HL-60 (cell line): ENCODE results near the gene LRMDA.

Experiments
- DNase-seq, 2 experiments: peaks; one replicate each; pipeline ENCODE4 v3.0.0-alpha.2; 2010 to 2020; ENCODE audit warnings: low read depth in 1 of 2, low spot score in 1 of 2
- H3K27ac ChIP-seq: fragments of 250-450 bp; sonication (Bioruptor Pico); replicated peaks from 2 replicates; pipeline ENCODE4 v1.5.1; 2020; ENCODE audit warnings: mild to moderate bottlenecking, moderate library complexity
- H3K27me3 ChIP-seq: fragments of 250-450 bp; sonication (Bioruptor Pico); 2 replicates; pipeline ENCODE4 v1.5.1; 2021; ENCODE audit warnings: mild to moderate bottlenecking, moderate library complexity; ENCODE audit not compliant: insufficient read depth, poor library complexity, severe bottlenecking
- H3K4me3 ChIP-seq: replicated peaks from 2 replicates; pipeline ENCODE4 v1.5.1; 2011; ENCODE audit warnings: mild to moderate bottlenecking, control low read depth, low read length; ENCODE audit not compliant: insufficient read depth
- GABPA ChIP-seq: IDR thresholded peaks from 2 replicates; pipeline ENCODE4 v1.6.1; 2012; ENCODE audit warnings: low read depth
- POLR2AphosphoS5 ChIP-seq: IDR thresholded peaks from 2 replicates; pipeline ENCODE4 v1.6.1; 2012; ENCODE audit warnings: low read depth
- SPI1 ChIP-seq: IDR thresholded peaks from 2 replicates; pipeline ENCODE4 v1.6.1; 2012; ENCODE audit warnings: low read depth, mild to moderate bottlenecking, borderline replicate concordance
- TF ChIP-seq, protein P1 (sequence below): IDR thresholded peaks from one replicate; pipeline ENCODE4 v1.5.1; 2011; ENCODE audit warnings: low read length, control low read depth, inconsistent platforms; ENCODE audit not compliant: insufficient read depth
- TF ChIP-seq, protein P2 (sequence below): IDR thresholded peaks from 2 replicates; pipeline ENCODE4 v1.6.1; 2012; ENCODE audit warnings: low read depth; ENCODE audit not compliant: insufficient replicate concordance

LRMDA gene

GRCh38 chr10:76149602-76150138, 718.2 kb downstream of the LRMDA start:
- Histone ChIP-seq H3K27me3 (no peaks in the 10 kb centered on the region), H3K27ac (no peak overlapping the region), H3K4me3 (no peak overlapping the region)
- TF ChIP-seq, protein P1, sequence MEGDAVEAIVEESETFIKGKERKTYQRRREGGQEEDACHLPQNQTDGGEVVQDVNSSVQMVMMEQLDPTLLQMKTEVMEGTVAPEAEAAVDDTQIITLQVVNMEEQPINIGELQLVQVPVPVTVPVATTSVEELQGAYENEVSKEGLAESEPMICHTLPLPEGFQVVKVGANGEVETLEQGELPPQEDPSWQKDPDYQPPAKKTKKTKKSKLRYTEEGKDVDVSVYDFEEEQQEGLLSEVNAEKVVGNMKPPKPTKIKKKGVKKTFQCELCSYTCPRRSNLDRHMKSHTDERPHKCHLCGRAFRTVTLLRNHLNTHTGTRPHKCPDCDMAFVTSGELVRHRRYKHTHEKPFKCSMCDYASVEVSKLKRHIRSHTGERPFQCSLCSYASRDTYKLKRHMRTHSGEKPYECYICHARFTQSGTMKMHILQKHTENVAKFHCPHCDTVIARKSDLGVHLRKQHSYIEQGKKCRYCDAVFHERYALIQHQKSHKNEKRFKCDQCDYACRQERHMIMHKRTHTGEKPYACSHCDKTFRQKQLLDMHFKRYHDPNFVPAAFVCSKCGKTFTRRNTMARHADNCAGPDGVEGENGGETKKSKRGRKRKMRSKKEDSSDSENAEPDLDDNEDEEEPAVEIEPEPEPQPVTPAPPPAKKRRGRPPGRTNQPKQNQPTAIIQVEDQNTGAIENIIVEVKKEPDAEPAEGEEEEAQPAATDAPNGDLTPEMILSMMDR: no peak
- no peak for TF ChIP-seq GABPA
- TF ChIP-seq POLR2AphosphoS5: no peak
- TF ChIP-seq, protein P2, sequence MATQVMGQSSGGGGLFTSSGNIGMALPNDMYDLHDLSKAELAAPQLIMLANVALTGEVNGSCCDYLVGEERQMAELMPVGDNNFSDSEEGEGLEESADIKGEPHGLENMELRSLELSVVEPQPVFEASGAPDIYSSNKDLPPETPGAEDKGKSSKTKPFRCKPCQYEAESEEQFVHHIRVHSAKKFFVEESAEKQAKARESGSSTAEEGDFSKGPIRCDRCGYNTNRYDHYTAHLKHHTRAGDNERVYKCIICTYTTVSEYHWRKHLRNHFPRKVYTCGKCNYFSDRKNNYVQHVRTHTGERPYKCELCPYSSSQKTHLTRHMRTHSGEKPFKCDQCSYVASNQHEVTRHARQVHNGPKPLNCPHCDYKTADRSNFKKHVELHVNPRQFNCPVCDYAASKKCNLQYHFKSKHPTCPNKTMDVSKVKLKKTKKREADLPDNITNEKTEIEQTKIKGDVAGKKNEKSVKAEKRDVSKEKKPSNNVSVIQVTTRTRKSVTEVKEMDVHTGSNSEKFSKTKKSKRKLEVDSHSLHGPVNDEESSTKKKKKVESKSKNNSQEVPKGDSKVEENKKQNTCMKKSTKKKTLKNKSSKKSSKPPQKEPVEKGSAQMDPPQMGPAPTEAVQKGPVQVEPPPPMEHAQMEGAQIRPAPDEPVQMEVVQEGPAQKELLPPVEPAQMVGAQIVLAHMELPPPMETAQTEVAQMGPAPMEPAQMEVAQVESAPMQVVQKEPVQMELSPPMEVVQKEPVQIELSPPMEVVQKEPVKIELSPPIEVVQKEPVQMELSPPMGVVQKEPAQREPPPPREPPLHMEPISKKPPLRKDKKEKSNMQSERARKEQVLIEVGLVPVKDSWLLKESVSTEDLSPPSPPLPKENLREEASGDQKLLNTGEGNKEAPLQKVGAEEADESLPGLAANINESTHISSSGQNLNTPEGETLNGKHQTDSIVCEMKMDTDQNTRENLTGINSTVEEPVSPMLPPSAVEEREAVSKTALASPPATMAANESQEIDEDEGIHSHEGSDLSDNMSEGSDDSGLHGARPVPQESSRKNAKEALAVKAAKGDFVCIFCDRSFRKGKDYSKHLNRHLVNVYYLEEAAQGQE: no peak
- TF ChIP-seq SPI1: no peak
- no peak for DNase-seq

GRCh38 chr10:76150139-76150875, 718.9 kb downstream of the LRMDA start:
- TF ChIP-seq, protein P2: no peak
- no peak for TF ChIP-seq GABPA
- TF ChIP-seq, protein P1: no peak
- no peak for TF ChIP-seq POLR2AphosphoS5
- no peak for TF ChIP-seq SPI1
- no peak overlapping the region for H3K27ac ChIP-seq
- no peak for DNase-seq
- no peak overlapping the region for H3K4me3 ChIP-seq
- no peaks in the 10 kb centered on the region for H3K27me3 ChIP-seq

GRCh38 chr10:76150876-76151288, 719.5 kb downstream of the LRMDA start:
- TF ChIP-seq SPI1 (no peak), POLR2AphosphoS5 (no peak), GABPA (no peak)
- TF ChIP-seq, protein P1: no peak
- TF ChIP-seq, protein P2: no peak
- no peak overlapping the region for H3K27ac ChIP-seq
- no peaks in the 10 kb centered on the region for H3K27me3 ChIP-seq

More at GRCh38 chr10:76150876-76151288, 719.5 kb downstream of the LRMDA start:
- no peak overlapping the region for H3K4me3 ChIP-seq
- DNase-seq: no peak
